ENCODE data around the gene STRIP1.

DNA sequence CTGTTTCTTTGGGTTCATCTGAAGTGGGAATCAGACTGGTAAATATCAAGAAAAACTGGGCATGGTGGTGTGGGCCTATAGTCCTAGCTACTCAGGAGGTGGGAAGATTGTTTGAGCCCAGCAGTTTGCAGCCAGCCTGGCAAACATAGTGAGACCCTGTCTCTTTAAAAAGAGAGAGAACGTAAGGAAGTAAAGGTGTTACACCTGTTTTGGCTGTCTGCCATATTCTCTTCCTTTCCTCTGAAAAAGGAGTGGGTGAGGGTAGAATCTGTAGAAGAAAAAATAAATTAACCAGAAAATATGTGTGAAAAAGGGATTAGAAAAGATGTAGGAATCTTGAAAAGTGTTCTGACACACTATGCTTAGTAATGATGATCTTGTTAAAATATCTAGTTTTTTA is 29.8 kb upstream of the STRIP1 start:
- TF ChIP-seq, protein P1, sequence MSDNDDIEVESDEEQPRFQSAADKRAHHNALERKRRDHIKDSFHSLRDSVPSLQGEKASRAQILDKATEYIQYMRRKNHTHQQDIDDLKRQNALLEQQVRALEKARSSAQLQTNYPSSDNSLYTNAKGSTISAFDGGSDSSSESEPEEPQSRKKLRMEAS (IDR thresholded peaks at IDR 0.05; ENCODE audit: low read depth, low read length): no peak
- no peak for TF ChIP-seq SP1 (IDR thresholded peaks at IDR 0.05; ENCODE audit: low read depth, low read length)
- no peak for TF ChIP-seq SMC3 (IDR thresholded peaks at IDR 0.05; ENCODE audit: borderline replicate concordance, low read length)
- no peak for TF ChIP-seq YY1 (IDR thresholded peaks at IDR 0.05; ENCODE audit: low read depth, low read length)
- no peak for TF ChIP-seq GABPA (IDR thresholded peaks at IDR 0.05; ENCODE audit: low read depth)
